Activated CD4-positive, CD25-positive, alpha-beta regulatory T cell treated with anti-CD3 and anti-CD28 coated beads, Interleukin-2, amount 50 U/mL, for 16 hours (primary cell): ENCODE results near the gene CKS1B.
"Not testable (repeated sequence)": the region's sequence is repeated elsewhere in the genome, so short reads cannot be mapped to it uniquely, and the experiment has no call there.

Source experiments
- DNase-seq: peaks from one replicate; pipeline ENCODE4 v3.0.0-alpha.2; 2020; ENCODE audit warnings: low read depth, low spot score

Gene CKS1B

DNA sequence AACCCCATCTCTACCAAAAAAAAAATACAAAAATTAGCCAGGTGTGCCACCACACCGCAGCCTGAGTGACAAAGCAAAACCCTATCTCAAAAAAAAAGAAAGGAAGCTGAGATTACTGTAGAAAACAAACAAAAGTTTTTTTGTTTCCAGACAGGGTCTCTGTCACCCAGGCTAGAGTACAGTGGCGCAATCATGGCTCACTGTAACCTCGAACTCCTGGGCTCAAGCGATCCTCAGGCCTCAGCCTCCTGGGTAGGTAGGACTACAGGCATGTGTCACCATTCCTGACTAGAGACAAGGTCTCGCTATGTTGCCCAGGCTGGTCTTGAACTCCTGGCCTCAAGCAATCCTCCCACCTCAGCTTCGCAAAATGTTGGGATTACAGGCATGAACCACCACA is 10.1 kb upstream of the CKS1B start:
- no peak for DNase-seq

DNA sequence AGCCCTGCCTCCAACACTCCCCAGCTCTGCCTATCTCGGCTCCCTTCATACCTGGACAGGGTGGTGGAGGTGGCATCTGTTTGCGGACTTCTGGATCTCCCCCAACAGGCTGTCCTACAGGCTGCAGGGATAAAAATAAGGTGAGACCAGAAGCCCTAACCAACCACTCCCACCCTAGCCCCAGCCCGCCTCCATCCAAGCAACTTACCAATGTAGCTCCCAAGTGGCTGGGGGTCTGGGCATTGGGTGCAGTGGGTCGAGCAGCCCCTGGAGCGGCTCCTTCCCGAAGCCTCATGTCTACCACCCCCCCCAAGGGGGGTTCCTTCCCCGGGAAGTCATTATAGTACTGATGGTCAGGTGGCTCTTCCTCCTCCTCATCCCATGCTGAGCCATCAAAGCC is 8.4 kb upstream of the CKS1B start:
- DNase-seq, result no peak

- no peak for DNase-seq
Measured at GRCh38 chr1:154967331-154967950, 7.0 kb upstream of the CKS1B start.

- no peak for DNase-seq
Measured at GRCh38 chr1:154968731-154969130, 5.8 kb upstream of the CKS1B start.

GRCh38 chr1:154969246-154969645 is 5.2 kb upstream of the CKS1B start:
- no peak for DNase-seq

DNA sequence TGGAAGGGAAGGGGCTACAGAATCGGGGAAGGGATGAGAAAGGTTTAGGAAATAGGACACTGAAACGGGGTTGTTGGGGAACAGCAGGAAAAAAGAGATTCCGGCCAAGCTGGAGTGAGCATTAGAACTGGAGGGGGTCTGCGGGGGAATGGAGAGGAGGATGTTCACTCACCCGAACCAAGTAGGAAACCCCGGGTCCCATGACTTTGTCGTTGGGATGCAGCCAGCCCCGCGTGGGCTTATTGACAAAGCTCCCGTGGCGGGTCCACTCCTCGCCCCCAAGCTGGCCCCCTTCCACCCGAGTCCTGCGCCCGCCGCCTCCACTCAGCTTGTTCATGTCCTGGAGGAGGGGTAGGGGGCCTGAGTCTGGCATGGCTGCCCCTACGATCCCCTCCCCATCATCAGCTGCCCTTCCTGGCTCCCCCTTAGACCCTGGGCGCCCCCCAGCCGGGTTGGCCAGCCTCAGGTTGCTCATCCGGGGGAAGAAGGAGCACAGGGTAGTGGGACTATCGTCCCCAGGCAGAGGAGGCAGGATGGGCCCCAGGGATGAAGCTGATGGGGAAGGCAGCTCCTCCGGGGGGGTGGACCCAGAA is 4.5 kb upstream of the CKS1B start:
- no peak for DNase-seq

- DNase-seq, result no peak
Measured at GRCh38 chr1:154970631-154971340, 3.7 kb upstream of the CKS1B start, which contains the start of gene SHC1. Gene SHC1 (minus strand): TSS chr1:154970747. CDS start chr1:154970526, 221 bp downstream.

DNA sequence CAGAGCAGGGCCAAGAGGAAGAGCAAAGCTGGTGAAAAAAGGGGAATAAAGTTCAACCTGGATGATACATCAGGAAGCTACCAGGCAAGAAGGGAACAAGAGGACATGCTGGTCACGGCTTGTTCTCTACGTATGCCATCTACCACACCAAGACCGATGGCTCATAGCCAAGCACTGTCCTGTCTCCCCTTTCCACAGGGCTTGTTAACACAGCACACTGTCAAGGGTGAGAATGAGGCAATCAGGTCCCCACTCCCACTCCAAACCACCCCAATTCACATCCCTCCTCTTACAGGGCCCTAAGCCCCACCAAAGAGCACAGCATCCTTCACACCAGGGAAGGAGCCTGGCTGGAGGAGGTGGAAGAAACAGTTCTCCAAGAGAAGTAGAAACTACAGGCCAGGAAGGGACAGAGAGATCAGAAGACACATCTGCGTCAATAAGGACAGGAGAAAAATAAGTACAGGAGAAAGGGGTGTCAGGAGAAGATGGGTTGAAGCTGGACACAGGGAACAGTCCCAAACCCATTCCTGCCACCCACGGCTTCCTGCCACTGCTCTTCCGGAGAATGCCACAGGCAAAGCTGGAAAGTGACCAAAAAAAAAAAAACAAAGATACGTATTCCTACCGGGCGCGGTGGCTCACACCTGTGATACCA is 3.0 kb upstream of the CKS1B start:
- DNase-seq, result no peak

- no peak for DNase-seq
Measured at GRCh38 chr1:154972213-154972516, 2.3 kb upstream of the CKS1B start.

- no peak for DNase-seq
Measured at GRCh38 chr1:154972517-154973343, 1.8 kb upstream of the CKS1B start.

DNA sequence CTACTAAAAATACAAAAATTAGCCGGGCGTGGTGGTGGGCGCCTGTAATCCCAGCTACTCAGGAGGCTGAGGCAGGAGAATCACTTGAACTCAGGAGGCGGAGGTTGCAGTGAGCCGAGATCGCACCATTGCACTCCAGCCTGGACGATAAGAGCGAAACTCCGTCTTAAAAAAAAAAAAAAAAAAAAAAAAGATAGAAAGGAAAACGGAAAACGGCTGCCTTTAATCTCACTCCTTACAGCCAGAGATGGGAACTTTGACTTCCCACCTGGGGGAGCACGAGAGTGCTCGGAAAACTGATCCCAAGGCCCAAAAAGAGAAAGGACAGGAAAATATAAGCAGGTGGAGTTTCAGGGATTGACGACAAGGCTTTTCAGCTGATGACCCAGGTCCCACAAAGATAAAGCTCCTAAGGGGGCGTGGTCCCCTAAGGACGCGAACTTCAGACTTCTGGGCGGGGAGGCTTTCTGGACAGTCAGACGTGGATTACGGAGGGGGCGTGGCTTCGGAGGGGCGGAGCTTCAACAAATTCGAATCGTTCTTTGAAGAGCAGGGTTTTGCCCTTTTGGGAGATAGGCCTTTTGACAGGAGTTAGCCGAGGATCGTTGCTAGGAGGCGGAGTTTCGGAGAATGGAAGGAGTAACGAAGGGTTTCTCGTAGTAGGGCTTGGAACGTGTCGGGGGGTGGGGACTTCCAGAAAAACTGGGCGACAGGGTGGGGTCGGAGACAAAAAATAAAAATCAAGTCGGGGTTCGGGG is 958 bp upstream of the CKS1B start:
- DNase-seq, result peak; percentile 78

- peak; percentile 94 for DNase-seq
Measured at GRCh38 chr1:154974808-154975408, 427 bp downstream of the CKS1B start.

DNA sequence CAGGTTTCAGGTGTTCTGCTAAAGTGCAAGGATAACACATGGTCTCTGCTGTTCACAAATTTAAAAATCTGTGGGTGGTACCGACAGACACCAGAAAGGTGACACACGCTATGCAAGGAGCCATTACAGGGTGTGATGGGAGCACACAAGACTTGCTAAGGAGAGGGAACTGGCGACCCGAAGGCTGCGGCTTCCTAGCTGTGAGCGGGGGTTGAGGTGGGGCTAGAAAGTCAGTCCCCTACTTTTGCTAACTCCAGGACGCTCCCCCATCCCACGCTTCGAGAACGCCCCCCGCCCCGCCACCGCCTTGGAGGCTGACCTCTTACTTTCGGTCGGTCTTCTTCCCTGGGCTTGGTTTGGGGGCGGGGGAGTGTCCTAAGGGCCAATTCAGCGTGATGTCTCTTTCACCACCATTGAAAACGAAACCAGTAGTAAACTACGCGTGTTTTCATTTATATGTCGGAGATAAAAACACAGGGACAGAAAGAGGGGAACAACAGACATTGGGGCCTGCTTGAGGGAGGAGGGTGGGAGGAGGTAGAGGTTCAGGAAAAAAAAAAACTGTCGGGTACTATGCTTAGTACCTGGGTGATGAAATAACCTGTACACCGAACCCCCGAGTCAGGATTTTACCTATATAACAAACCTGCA is 1.1 kb downstream of the CKS1B start:
- DNase-seq, result no peak

DNA sequence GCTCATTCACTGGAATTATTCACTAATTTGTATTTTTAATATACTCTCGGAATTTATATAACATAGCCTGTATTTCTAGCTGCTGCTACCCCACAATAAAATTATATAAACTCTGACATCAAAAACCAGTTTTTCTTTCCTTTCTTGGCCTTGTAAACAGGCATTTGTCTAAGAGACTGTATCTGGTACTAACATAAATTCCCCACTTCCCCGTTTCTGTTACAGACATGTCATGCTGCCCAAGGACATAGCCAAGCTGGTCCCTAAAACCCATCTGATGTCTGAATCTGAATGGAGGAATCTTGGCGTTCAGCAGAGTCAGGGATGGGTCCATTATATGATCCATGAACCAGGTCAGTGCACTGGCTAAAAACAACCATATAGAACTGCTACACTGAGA is 3.3 kb downstream of the CKS1B start:
- DNase-seq, result not testable (repeated sequence)

DNA sequence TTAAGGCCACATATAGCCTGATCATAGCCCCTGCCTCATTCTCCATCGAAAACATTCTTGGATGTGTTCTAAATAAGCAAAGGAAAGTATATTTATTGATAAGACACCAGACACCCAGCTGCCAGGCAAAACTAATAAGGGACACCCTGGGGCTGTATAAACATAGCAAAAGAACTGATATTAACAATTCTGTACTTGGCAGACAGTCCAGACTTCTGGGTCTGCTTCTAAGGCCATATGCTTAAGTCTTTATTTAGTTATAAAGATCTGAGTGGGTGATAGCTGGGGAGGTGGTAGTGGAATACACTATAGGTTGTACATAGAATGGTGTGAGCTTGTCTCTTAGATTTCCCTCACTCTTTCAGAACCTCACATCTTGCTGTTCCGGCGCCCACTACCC is 3.9 kb downstream of the CKS1B start:
- DNase-seq, result no peak

DNA sequence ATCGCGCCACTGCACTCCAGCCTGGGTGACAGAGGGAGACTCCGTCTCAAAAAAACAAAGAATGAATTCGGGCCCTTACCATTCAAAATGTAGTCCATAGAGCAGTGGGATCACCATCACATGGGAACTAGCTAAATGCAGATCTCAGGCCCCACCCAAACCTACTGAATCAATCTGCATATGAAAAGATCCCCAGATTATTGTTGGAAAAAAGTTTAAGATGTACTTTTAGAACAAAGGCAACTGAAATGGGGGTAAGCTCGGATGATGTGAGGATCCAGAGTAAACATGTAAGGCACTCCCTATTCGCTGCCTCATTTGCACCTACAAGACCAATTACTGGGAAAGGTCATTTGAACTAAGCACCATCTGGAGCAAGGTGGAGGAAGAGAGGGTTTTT is 7.9 kb downstream of the CKS1B start:
- DNase-seq, result no peak

- peak; percentile 93 for DNase-seq
Measured at GRCh38 chr1:154982897-154983648, 8.6 kb downstream of the CKS1B start, which contains the start of gene FLAD1. Gene FLAD1 (plus strand): TSS chr1:154983344. CDS start chr1:154983695, 351 bp downstream.

GRCh38 chr1:154983776-154984466 is 9.4 kb downstream of the CKS1B start:
- no peak for DNase-seq

GRCh38 chr1:154986736-154987135 is 12.3 kb downstream of the CKS1B start:
- not testable (repeated sequence) for DNase-seq
